Muscle of back (tissue), 11 donors: ENCODE results near the gene NBAS. TPM values are rescaled to one million over a fixed set of nuclear protein-coding genes. Genes with fewer than 3 reads are reported as not detected.

Source experiments
- DNase-seq, 3 donors: peaks; one replicate each; pipeline versions ENCODE4 v3.0.0 to v3.0.0-alpha.2; 2013
- polyA plus RNA-seq, 10 donors: library from polyadenylated mRNA; unstranded; fragments of 120-200 nt; gene quantifications; one replicate each; pipeline ENCODE4 v1.2.1, GENCODE V29; 2013; ENCODE audit not compliant: insufficient read length in 10 of 10

NBAS gene
- polyA plus RNA-seq, 10 donors = 31.0 to 38.6 (median 36.8) TPM

DNA sequence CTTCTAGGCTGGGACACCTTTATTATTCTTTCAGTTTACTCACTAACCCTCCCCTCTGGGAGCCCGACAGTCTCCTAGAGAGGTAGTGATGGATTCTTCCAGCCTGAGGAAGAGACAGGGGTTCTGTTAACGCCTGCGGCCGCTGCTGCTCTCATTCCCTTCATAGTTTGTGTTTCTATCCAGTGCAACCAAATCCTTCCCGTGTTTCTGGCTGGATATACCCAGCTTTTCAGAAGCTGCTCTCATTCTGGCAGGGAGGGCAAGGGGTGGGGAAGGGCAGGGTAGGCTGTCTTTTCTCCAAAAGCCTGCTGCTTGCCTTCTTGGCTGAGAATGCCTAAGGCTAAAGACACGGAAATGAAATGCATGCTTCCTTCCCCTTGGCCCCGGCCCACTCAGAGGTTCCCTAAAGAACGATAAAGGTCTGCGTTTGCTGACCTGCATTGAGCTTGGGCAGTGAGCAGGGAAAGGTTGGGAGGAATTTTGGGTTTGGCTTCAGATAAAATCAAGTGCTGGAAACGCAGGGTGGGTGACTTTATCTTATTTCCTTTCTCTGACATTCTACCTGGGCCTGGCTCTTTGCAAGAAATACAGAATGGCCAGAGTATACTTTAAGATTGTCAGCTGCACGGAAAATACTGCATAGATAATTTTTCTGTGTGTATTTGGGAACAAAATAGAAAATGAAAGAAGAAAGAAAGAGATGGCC, 390.9 kb downstream of the NBAS start:
- DNase-seq = peak in 2 of 3 donors; percentile 21 to 25

DNA sequence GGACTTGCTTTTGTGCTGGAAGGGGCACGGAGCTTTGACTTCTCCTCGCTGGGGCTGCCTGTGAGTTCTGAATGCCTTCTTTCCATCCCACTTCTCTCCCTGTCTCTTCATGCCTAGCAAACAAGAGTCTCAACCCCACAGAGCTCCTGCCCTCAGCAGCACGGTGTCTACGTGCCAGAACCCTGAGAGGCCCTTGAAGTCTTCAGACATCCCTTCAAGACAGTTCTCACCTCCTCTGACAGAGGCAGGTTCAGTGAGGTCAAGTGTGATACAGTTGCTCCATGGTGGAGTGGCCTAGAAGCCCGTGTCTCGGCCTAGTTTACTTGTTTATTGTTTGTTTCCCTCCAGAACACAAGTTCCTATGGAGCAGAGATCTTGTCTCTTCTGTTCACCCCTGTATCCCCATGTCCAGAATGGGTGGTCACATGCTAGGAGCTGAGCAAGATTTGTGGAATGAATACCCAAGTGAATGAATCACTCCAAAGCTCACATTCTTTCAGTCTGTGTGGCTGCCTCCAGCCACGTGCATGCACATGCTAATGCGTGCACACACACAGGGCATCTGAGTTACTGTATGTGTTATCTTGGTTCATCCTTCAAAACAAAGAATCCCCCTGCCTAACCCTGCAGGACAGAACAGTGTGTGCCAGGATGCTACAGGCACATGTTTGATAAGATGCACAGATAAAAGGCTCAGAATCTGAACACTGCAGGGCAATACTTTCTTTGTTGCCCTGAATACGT, 391.6 kb downstream of the NBAS start:
- DNase-seq = peak in 2 of 3 donors; percentile 20 to 89

DNA sequence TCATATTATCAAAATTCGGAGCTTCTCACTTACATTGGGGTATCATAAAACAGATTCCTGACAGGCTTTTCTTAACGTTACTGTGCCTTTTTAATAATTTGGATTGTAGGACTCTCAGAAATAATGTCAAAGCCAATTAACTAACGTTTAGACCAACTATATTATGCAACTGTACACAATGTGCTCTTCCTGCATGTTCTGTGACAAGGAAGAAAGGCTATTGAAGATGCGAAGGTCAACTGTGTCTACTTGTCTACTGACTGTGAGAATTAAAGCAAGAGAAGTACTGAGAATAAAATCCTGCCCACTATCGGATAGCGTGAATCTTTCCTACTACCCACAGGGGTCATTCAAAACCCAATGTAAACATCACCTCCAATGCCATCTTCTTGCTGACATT, 393.0 kb downstream of the NBAS start:
- no peak for DNase-seq

DNA sequence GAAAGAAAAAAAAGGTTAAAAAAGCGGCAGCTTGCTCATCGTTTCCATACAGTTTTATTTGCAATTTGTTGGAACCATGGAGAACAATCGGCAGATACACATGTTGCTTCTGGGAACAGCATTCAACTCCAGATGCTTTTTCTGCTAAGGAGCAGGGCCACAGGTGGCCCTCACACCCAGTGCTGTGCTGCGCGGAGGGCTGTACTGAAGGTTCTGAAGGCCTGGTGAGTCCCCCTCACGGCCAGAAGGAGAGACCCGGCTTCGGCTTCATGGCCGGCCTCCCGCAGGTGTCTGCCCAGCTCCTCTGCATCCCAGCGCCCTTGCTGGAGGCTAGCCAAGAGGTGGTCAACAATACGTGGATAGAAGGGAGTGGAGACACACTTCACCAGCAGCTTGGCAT, 394.3 kb downstream of the NBAS start:
- no peak for DNase-seq

DNA sequence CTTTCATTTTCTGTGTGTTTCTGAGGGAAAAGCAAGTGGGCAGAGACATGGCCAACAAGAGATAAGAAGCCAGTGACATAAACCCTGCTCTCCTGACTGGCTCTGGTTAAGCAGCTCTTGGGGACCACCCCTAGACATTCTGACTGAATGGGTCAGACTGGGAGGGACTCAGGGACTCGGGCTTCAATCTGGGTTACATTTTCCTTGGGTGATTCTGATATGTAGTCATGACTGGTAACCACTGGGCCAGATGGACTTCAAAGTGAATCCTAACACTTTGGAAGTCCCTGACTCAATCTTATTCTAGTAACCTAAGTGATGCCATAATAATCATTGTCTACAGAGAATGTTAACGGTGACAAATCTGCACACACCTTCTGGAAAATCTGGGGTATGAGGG, 397.8 kb downstream of the NBAS start:
- DNase-seq = no peak

DNA sequence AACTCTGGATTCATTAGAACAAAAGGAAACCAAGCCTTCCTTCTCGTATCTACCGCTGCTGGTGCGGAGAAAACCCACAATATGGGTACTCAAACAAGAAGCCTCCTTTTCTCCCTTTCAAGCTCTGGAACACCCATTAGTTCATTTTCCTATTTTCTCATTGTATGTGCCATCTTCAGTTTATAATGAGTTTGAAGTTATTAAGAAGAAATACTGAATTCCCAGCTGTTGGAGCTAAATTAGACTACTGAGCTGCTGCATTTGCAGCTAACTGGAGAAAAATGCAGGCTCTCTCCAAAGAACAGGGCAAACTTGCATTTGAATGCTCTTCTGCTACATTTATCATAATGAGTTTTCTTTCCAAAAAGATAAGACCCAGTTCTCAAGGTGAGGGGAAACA, 398.5 kb downstream of the NBAS start:
- DNase-seq = no peak

DNA sequence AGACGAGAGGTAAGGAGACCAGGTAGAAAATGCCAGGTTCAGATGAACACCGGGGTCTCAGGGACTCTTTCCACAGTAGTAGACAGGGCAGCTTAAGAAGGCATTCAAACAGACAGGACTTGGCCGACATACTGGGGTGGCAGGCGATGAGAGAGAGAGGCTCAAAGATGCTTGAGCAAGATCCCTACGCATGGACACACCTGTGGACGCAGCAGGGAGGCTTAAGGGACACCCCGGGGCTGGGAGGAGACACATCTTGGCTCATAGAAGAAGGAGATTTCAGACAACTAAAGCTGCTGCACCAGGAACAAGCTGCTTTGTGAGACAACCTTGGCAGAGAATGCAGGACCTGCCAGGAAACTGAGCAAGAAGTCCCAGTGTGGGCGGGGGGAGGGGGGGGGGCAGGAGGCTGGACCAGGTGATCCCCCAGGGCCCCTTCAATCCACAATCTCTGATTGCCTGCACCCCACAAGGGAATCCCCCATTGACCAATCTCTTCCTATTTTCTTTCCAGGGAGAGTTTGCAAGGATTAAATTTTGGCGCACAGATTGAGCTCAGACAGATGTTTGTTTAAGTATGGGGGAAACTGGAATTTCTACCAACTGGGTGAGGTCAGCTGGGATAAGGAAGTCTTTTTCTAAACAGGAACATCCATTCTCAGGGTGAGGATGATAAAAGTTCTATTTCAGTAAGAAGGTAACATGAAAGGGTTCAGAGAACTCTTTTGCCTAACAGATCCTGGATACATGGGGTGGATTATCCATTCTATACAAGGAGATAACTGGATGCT, 400.7 kb downstream of the NBAS start:
- DNase-seq = peak in 1 of 3 donors; percentile 45

DNA sequence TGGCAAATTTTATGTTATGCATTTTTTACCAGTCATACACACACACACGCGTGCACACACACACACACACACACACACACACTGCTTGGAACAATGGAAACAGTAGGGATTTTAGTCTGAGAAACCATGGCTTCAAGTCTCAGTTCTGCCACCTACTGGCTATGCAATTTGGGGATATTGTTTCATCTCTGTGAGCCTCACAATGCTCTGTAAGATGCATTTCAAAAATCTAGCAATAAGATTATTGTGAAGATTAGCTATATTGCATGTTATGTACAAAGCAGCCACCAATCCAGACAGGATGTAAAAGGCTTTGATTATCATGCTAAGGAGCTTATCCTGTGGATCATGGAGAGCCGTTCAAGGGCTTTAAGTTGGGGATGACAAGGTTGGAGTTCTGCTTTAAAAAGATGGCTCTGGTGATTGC, 401.4 kb downstream of the NBAS start:
- DNase-seq = peak in 2 of 3 donors; percentile 31 to 53

DNA sequence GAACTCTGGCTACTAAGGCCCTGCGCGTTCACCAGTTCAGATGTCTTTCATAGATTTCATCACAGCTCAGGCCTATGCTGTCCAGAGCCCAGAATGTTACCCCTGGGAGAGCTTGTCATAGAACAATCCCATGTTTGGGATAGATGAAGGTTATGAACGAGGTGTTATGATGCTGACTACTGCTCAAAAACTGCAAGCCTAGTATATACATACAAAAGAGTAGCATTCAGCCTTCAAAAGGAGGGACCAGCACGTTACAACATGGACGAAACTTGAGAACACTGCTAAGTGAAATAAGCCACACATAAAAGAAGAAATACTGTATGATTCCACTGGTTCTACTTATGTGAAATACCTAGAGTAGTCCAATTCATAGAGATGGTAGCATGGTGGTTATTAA, 401.9 kb downstream of the NBAS start:
- no peak for DNase-seq

DNA sequence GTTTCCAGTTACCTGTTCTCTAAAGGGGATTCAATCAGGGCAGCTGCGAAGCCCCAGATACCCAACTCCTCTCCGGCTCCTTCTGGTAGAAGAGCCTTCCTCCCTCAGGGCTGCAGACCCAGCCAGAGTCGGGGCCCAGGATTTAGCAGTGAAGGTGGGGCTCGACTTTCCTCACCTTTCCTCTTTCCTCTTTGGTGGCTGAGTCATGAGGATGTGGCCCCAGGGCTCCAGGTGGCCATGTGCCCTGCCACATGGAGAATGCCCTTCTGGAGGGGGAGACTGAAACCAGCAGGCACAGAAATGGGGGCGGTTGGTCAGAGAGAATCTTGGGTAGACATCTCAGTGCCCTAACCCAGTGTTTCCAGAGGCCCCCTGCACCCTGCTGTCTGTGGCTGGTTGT, 402.6 kb downstream of the NBAS start:
- no peak for DNase-seq

- DNase-seq = no peak
Measured at GRCh38 chr2:15158100-15158499, 403.0 kb downstream of the NBAS start.

GRCh38 chr2:15155959-15156574, 405.1 kb downstream of the NBAS start:
- no peak for DNase-seq

GRCh38 chr2:15154297-15154696, 406.8 kb downstream of the NBAS start:
- DNase-seq = no peak

DNA sequence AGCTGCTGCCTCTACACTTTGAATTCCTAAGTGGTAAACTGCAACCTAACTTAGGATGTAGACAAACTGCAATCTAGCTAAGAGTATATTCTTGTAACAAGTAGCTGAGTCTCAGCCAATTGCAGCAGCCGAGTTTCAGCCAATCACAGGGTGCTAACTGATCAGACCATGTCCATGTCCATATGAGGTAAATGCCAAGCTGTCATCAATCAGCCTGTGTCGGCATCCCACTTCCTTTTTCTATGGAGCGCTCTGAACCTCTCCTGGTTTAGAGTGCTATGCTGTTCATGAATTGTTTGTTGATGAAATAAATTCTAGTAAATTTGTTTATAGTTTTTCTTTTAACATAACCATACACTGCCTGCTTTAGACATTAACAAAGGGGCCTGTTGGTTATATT, 408.8 kb downstream of the NBAS start:
- no peak for DNase-seq

- DNase-seq = no peak
Measured at GRCh38 chr2:15149063-15149462, 412.1 kb downstream of the NBAS start.

- no peak for DNase-seq
Measured at GRCh38 chr2:15147591-15147990, 413.5 kb downstream of the NBAS start.

DNA sequence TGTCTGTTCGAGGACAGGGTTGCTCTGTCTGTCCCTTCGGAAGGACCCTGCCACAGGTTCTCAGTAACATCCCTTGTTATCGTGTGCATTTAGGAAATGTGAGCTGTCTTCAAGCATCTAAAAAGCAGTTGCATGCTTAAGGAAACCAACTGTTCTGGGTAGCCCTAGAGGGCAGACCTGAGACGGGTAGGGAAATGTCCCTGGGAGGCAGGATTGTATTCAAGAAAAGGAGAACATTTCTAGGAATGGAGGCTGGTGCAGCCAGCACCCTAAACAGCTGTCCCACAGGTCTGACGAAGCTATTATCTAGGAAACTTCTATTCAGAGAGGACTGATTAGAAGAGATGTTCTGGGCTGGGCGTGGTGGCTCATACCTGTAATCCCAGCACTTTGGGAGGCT, 414.2 kb downstream of the NBAS start:
- no peak for DNase-seq

GRCh38 chr2:15145919-15146318, 415.2 kb downstream of the NBAS start:
- no peak for DNase-seq

DNA sequence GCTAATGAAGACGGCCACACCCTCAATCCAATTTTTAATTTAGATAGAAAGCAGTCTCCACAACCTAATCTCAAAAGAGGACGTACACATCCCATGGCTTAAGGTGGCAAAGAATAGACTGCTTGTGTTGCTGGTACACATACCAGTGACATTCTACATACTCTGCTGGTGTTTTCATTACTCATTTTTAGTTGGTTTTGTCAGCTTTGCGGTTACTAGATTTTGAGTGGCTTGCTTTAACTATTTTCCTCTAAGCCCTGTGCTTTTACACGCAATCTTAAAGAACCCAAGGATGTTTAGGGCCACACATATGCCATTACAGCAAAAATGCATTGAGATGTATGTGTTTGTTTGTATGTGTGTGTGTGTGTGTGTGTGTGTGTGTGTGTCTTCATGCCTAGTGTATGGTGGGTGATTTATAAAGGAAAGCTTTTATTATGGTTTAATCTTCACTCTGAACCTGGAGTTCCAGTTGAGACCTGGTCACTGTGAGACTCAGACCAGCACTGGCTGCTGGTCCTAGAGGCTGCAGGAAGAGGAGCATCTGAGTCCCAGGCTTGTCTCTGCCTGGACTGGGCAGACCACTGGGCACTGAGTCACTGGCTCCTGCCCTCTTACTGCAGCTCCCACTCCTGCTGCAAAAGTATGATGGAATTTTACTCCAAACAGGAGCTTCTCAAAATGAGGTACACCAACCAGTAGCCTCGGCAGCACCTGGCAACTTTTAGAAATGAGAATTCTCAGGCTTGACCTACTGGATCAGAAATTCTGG, 415.9 kb downstream of the NBAS start:
- no peak for DNase-seq

GRCh38 chr2:15142069-15142689, 419.0 kb downstream of the NBAS start:
- peak in 2 of 3 donors; percentile 15 to 18 for DNase-seq

DNA sequence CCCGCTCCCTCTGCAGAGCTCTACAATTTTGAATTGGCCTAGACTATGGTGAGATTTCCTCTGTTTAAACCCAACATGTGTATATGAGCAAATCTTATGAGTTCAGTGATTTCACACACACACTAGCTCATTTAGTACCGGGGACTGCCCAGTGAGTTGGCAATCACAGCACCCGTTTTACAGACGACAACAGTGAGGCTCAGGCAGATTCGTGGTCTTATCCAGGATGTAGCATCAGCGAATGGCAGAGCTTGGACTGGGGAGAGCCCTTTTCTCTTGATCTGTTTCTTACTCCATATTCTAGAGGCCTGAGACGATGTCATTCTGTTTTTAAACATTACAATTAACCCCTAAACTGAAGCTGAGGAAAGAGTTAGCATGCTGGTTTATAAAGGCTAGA, 419.9 kb downstream of the NBAS start:
- no peak for DNase-seq
